Activated naive CD4-positive, alpha-beta T cell treated with anti-CD3 and anti-CD28 coated beads for 36 hours (primary cell): Measurements from ENCODE around the gene STK25. TPM values are rescaled to one million over a fixed set of nuclear protein-coding genes. Genes with fewer than 3 reads are reported as not detected.

Experiments used
- CTCF ChIA-PET: fragments of 350-600 bp; sonication (Branson Sonifier 250); formaldehyde crosslinking; loops from one replicate; lab custom pipeline; 2021; ENCODE audit warnings: antibody characterized with exemption; lab: Charles Lee
- DNase-seq: peaks from one replicate; pipeline ENCODE4 v3.0.0-alpha.2; 2020
- H3K27ac Mint-ChIP-seq: one replicate; pipeline ENCODE4 v1.8.0; 2021; ENCODE audit warnings: mild to moderate bottlenecking, mixed read lengths
- H3K27me3 Mint-ChIP-seq: one replicate; pipeline ENCODE4 v1.8.0; 2021; ENCODE audit warnings: low read depth, mixed read lengths
- H3K36me3 Mint-ChIP-seq: one replicate; pipeline ENCODE4 v1.8.0; 2021; ENCODE audit warnings: low read depth, mixed read lengths
- H3K4me1 Mint-ChIP-seq: one replicate; pipeline ENCODE4 v1.8.0; 2021; ENCODE audit warnings: low read depth, mixed read lengths
- H3K4me3 Mint-ChIP-seq: one replicate; pipeline ENCODE4 v1.8.0; 2021; ENCODE audit warnings: mild to moderate bottlenecking, moderate library complexity, mixed read lengths
- H3K9me3 Mint-ChIP-seq: one replicate; pipeline ENCODE4 v1.8.0; 2021; ENCODE audit warnings: mixed read lengths
- intact Hi-C: fragments of 100-400 bp; cut with micrococcal nuclease; formaldehyde crosslinking; loops from one replicate; pipeline ENCODE4 v1.15.1; 2023
- total RNA-seq, 2 experiments: library from RNA; stranded (reverse); gene quantifications; one replicate each; pipeline ENCODE4 v1.2.3, GENCODE V29; 2021

The STK25 gene
- total RNA-seq, 2 experiments from 2014 or later, result 81.2 to 88.4 TPM

- no peaks in the 10 kb centered on the region for H3K9me3 Mint-ChIP-seq
- CTCF ChIA-PET, result no interaction called here
- H3K27ac Mint-ChIP-seq, result no peak overlapping the region
- DNase-seq, result no peak
- no peaks in the 10 kb centered on the region for H3K4me1 Mint-ChIP-seq
- H3K27me3 Mint-ChIP-seq, result no peaks in the 10 kb centered on the region
- no peak overlapping the region for H3K4me3 Mint-ChIP-seq
- intact Hi-C loops, result no loop called here
- no peaks in the 10 kb centered on the region for H3K36me3 Mint-ChIP-seq
Measured at GRCh38 chr2:241479026-241479898, 29.1 kb downstream of the STK25 start.

GRCh38 chr2:241478166-241478565 lies 30.2 kb downstream of the STK25 start:
- H3K36me3 Mint-ChIP-seq, result no peaks in the 10 kb centered on the region
- CTCF ChIA-PET, result no interaction called here
- no peak for DNase-seq
- peaks cover 3% of the 10 kb centered on the region for H3K27me3 Mint-ChIP-seq
- H3K4me1 Mint-ChIP-seq, result no peaks in the 10 kb centered on the region
- H3K9me3 Mint-ChIP-seq, result no peaks in the 10 kb centered on the region
- no peak overlapping the region for H3K4me3 Mint-ChIP-seq
- intact Hi-C loops, result no loop called here
- no peak overlapping the region for H3K27ac Mint-ChIP-seq

- CTCF ChIA-PET, result no interaction called here
Measured at GRCh38 chr2:241475267-241475666, 33.1 kb downstream of the STK25 start.

GRCh38 chr2:241473399-241473798 lies 35.0 kb downstream of the STK25 start:
- no peaks in the 10 kb centered on the region for H3K36me3 Mint-ChIP-seq
- no peak overlapping the region for H3K27ac Mint-ChIP-seq
- H3K4me3 Mint-ChIP-seq, result no peak overlapping the region
- intact Hi-C loops, result no loop called here
- DNase-seq, result no peak
- no peaks in the 10 kb centered on the region for H3K4me1 Mint-ChIP-seq
- CTCF ChIA-PET, result interaction anchor here (0.7 kb wide), 1 partner anchor 359 kb away, joined by 3 read pairs; no protein-coding TSS in a partner anchor
- H3K9me3 Mint-ChIP-seq, result no peaks in the 10 kb centered on the region
- H3K27me3 Mint-ChIP-seq, result peaks cover 12% of the 10 kb centered on the region

More at GRCh38 chr2:241475267-241475666, 33.1 kb downstream of the STK25 start:
- intact Hi-C loops, result no loop called here
- Mint-ChIP-seq H3K36me3 (no peaks in the 10 kb centered on the region), H3K27me3 (peaks cover 12% of the 10 kb centered on the region), H3K27ac (no peak overlapping the region), H3K4me1 (no peaks in the 10 kb centered on the region), H3K4me3 (no peak overlapping the region), H3K9me3 (no peaks in the 10 kb centered on the region)
- DNase-seq, result no peak

- CTCF ChIA-PET, result no interaction called here
- DNase-seq, result no peak
- Mint-ChIP-seq H3K27me3 (peaks cover 12% of the 10 kb centered on the region), H3K4me3 (no peak overlapping the region), H3K27ac (no peak overlapping the region), H3K36me3 (no peaks in the 10 kb centered on the region), H3K9me3 (no peaks in the 10 kb centered on the region), H3K4me1 (no peaks in the 10 kb centered on the region)
- intact Hi-C loops, result no loop called here
Measured at GRCh38 chr2:241469746-241470145, 38.6 kb downstream of the STK25 start.

- H3K9me3 Mint-ChIP-seq, result no peaks in the 10 kb centered on the region
- no peaks in the 10 kb centered on the region for H3K36me3 Mint-ChIP-seq
- no peak overlapping the region for H3K27ac Mint-ChIP-seq
- no peaks in the 10 kb centered on the region for H3K4me1 Mint-ChIP-seq
- H3K27me3 Mint-ChIP-seq, result peaks cover 11% of the 10 kb centered on the region
- intact Hi-C loops, result no loop called here
- CTCF ChIA-PET, result no interaction called here
- no peak overlapping the region for H3K4me3 Mint-ChIP-seq
- no peak for DNase-seq
Measured at GRCh38 chr2:241468476-241468781, 40.0 kb downstream of the STK25 start.

GRCh38 chr2:241467777-241468475 lies 40.5 kb downstream of the STK25 start:
- Mint-ChIP-seq H3K27ac (no peak overlapping the region), H3K36me3 (no peaks in the 10 kb centered on the region), H3K9me3 (no peaks in the 10 kb centered on the region), H3K4me1 (no peaks in the 10 kb centered on the region), H3K4me3 (no peak overlapping the region), H3K27me3 (peaks cover 6% of the 10 kb centered on the region)
- intact Hi-C loops, result no loop called here
- CTCF ChIA-PET, result no interaction called here
- no peak for DNase-seq

- CTCF ChIA-PET, result no interaction called here
- H3K27me3 Mint-ChIP-seq, result no peaks in the 10 kb centered on the region
- H3K36me3 Mint-ChIP-seq, result no peaks in the 10 kb centered on the region
- H3K27ac Mint-ChIP-seq, result no peak overlapping the region
- H3K4me1 Mint-ChIP-seq, result no peaks in the 10 kb centered on the region
- intact Hi-C loops, result no loop called here
- no peaks in the 10 kb centered on the region for H3K9me3 Mint-ChIP-seq
- DNase-seq, result no peak
- H3K4me3 Mint-ChIP-seq, result no peak overlapping the region
Measured at GRCh38 chr2:241466230-241466629, 42.2 kb downstream of the STK25 start.

GRCh38 chr2:241465543-241465942 lies 42.8 kb downstream of the STK25 start:
- intact Hi-C loops, result no loop called here
- Mint-ChIP-seq H3K4me3 (no peak overlapping the region), H3K27ac (no peak overlapping the region), H3K9me3 (no peaks in the 10 kb centered on the region), H3K4me1 (no peaks in the 10 kb centered on the region), H3K36me3 (no peaks in the 10 kb centered on the region), H3K27me3 (no peaks in the 10 kb centered on the region)
- DNase-seq, result no peak
- CTCF ChIA-PET, result no interaction called here

GRCh38 chr2:241463276-241464135 lies 44.9 kb downstream of the STK25 start:
- CTCF ChIA-PET, result interaction anchor here (0.9 kb wide), 1 partner anchor 147 kb away, joined by 3 read pairs; no protein-coding TSS in a partner anchor

GRCh38 chr2:241461693-241462677 lies 46.4 kb downstream of the STK25 start:
- H3K4me1 Mint-ChIP-seq, result no peaks in the 10 kb centered on the region
- H3K27me3 Mint-ChIP-seq, result no peaks in the 10 kb centered on the region
- H3K36me3 Mint-ChIP-seq, result no peaks in the 10 kb centered on the region

More at GRCh38 chr2:241463276-241464135, 44.9 kb downstream of the STK25 start:
- Mint-ChIP-seq H3K27me3 (no peaks in the 10 kb centered on the region), H3K9me3 (no peaks in the 10 kb centered on the region), H3K4me3 (no peak overlapping the region), H3K27ac (no peak overlapping the region), H3K4me1 (no peaks in the 10 kb centered on the region), H3K36me3 (no peaks in the 10 kb centered on the region)
- intact Hi-C loops, result no loop called here
- no peak for DNase-seq

More at GRCh38 chr2:241461693-241462677, 46.4 kb downstream of the STK25 start:
- Mint-ChIP-seq H3K27ac (no peak overlapping the region), H3K4me3 (no peak overlapping the region), H3K9me3 (no peaks in the 10 kb centered on the region)
- CTCF ChIA-PET, result no interaction called here
- intact Hi-C loops, result no loop called here
- DNase-seq, result no peak
